HCT116 (cell line): ENCODE results near the gene NAMPT. TPM values are rescaled to one million over a fixed set of nuclear protein-coding genes. Genes with fewer than 3 reads are reported as not detected.

ENCODE experiments used
- ATAC-seq: fragments of 200-7000 bp; cut with Tn5 transposase; 2 replicates; pipeline ENCODE4 v1.9.1; 2020; ENCODE audit warnings: mild to moderate bottlenecking, moderate library complexity
- BruUV-seq: library from RNA; stranded (reverse); fragments of 400-500 nt; replicated peaks from 2 replicates; lab custom pipeline; 2021; lab: Mats Ljungman, UMichigan
- CTCF ChIA-PET: fragments of 300-600 bp; sonication (Branson Sonifier 250); formaldehyde crosslinking; loops from one replicate; lab custom pipeline; 2021; ENCODE audit warnings: antibody characterized with exemption; lab: Charles Lee
- POLR2A ChIA-PET: fragments of 300-600, 350-600 bp; sonication (Branson Sonifier 250); formaldehyde crosslinking; loops from one replicate; lab custom pipeline; 2021; ENCODE audit warnings: antibody characterized with exemption; lab: Charles Lee
- RAD21 ChIA-PET, 2 experiments: fragments of 300-600 bp; sonication (Branson Sonifier 250); formaldehyde crosslinking; loops; one replicate each; lab custom pipeline; 2023; ENCODE audit warnings: low total read pairs in 2 of 2; ENCODE audit not compliant: uncharacterized antibody in 2 of 2, unreplicated experiment in 2 of 2, low non-redundant PET in 1 of 2; lab: Charles Lee
- DNase-seq: peaks from one replicate; pipeline ENCODE4 v3.0.0-alpha.2; 2010; ENCODE audit warnings: low read depth, low spot score
- H2AFZ ChIP-seq: fragments of 200-600 bp; shearing (Covaris generic), sonication (generic); 2 replicates; pipeline ENCODE4 v1.6.1; 2017; ENCODE audit warnings: low read depth, mixed run types, mixed read lengths, antibody characterized with exemption, low read length; ENCODE audit not compliant: poor library complexity, severe bottlenecking
- H3K27ac ChIP-seq: 2 replicates; pipeline ENCODE4 v1.5.1; 2012; ENCODE audit warnings: low read depth, low read length
- H3K27me3 ChIP-seq: fragments of 200-600 bp; sonication (generic); 2 replicates; pipeline ENCODE4 v1.6.1; 2016; ENCODE audit warnings: mixed run types, low read length, mixed read lengths; ENCODE audit not compliant: insufficient read depth
- H3K36me3 ChIP-seq, 2 experiments: fragments of 200-500 bp in 1 of 2; fragments of 200-600 bp in 1 of 2; sonication (Bioruptor generic) in 1 of 2; sonication (generic) in 1 of 2; 2 replicates each; pipeline versions ENCODE4 v1.5.1 to v1.6.1; 2014 to 2016; ENCODE audit warnings: low read length in 2 of 2, inconsistent platforms in 1 of 2, mixed read lengths in 1 of 2, mixed run types in 1 of 2; ENCODE audit not compliant: insufficient read depth in 2 of 2, control insufficient read depth in 1 of 2
- H3K4me1 ChIP-seq, 2 experiments: fragments of 200-600 bp in 1 of 2; sonication (generic) in 1 of 2; 2 replicates each; pipeline versions ENCODE4 v1.5.1 to v1.6.1; 2012 to 2017; ENCODE audit warnings: low read length in 2 of 2, inconsistent platforms in 1 of 2, mild to moderate bottlenecking in 1 of 2, mixed read lengths in 1 of 2, mixed run types in 1 of 2, moderate library complexity in 1 of 2; ENCODE audit not compliant: insufficient read depth in 2 of 2, control insufficient read depth in 1 of 2
- H3K4me2 ChIP-seq: fragments of 200-600 bp; sonication (generic); 2 replicates; pipeline ENCODE4 v1.6.1; 2017; ENCODE audit warnings: mixed run types, low read length, mixed read lengths
- H3K4me3 ChIP-seq, 2 experiments: fragments of 200-600 bp in 1 of 2; sonication (generic) in 1 of 2; replicated peaks in 1 of 2; 2 replicates each; pipeline ENCODE4 v1.5.1; 2011 to 2016; ENCODE audit warnings: low read length in 2 of 2, control low read depth in 1 of 2, low read depth in 1 of 2, mild to moderate bottlenecking in 1 of 2, mixed read lengths in 1 of 2, mixed run types in 1 of 2
- H3K79me2 ChIP-seq: fragments of 200-600 bp; sonication (generic); 2 replicates; pipeline ENCODE4 v1.6.1; 2017; ENCODE audit warnings: mild to moderate bottlenecking, mixed run types, low read length, moderate library complexity, mixed read lengths; ENCODE audit not compliant: insufficient read depth
- H3K9ac ChIP-seq: fragments of 200-600 bp; sonication (generic); 2 replicates; pipeline ENCODE4 v1.6.1; 2016; ENCODE audit warnings: low read length, mixed read lengths
- H3K9me2 ChIP-seq: fragments of 200-600 bp; sonication (generic), shearing (Covaris generic); 2 replicates; pipeline ENCODE4 v1.6.1; 2017; ENCODE audit warnings: mixed run types, mild to moderate bottlenecking, moderate library complexity; ENCODE audit not compliant: insufficient read depth
- H3K9me3 ChIP-seq, 2 experiments: fragments of 200-500 bp in 1 of 2; fragments of 200-600 bp in 1 of 2; sonication (Bioruptor generic) in 1 of 2; sonication (generic) in 1 of 2; 2 replicates each; pipeline ENCODE4 v1.6.1; 2014 to 2017; ENCODE audit warnings: low read length in 2 of 2, mixed read lengths in 2 of 2, inconsistent platforms in 1 of 2, low read depth in 1 of 2, mild to moderate bottlenecking in 1 of 2, mixed run types in 1 of 2, moderate library complexity in 1 of 2; ENCODE audit not compliant: control insufficient read depth in 1 of 2, insufficient read depth in 1 of 2
- H4K20me1 ChIP-seq: fragments of 200-600 bp; sonication (generic), shearing (Covaris generic); 2 replicates; pipeline ENCODE4 v1.6.1; 2017; ENCODE audit warnings: mixed run types, mild to moderate bottlenecking, moderate library complexity; ENCODE audit not compliant: insufficient read depth
- CEBPB ChIP-seq: IDR thresholded peaks from 2 replicates; pipeline ENCODE4 v1.6.1; 2012; ENCODE audit warnings: low read depth
- EGR1 ChIP-seq: IDR thresholded peaks from 2 replicates; pipeline ENCODE4 v1.6.1; 2012; ENCODE audit warnings: low read depth
- ELF1 ChIP-seq: IDR thresholded peaks from 2 replicates; pipeline ENCODE4 v1.6.1; 2012; ENCODE audit warnings: low read depth, borderline replicate concordance
- EZH2 ChIP-seq: fragments of 200-600 bp; sonication (generic); IDR thresholded peaks from 2 replicates; pipeline ENCODE4 v1.6.1; 2017; ENCODE audit warnings: antibody characterized with exemption, mixed run types
- EZH2phosphoT487 ChIP-seq: fragments of 200-600 bp; IDR thresholded peaks from 2 replicates; pipeline ENCODE4 v1.6.1; 2018; ENCODE audit warnings: antibody characterized with exemption, borderline replicate concordance
- FOSL1 ChIP-seq: IDR thresholded peaks from 2 replicates; pipeline ENCODE4 v1.6.1; 2012; ENCODE audit warnings: low read depth
- JUND ChIP-seq: IDR thresholded peaks from 2 replicates; pipeline ENCODE4 v1.6.1; 2012
- POLR2A ChIP-seq: IDR thresholded peaks from 2 replicates; pipeline ENCODE4 v1.7.0; 2011; ENCODE audit warnings: borderline replicate concordance; ENCODE audit not compliant: insufficient read depth, insufficient read length; ENCODE audit errors: extremely low read depth
- POLR2AphosphoS5 ChIP-seq: IDR thresholded peaks from 2 replicates; pipeline ENCODE4 v1.6.1; 2011; ENCODE audit warnings: mild to moderate bottlenecking, low read depth, low read length, moderate library complexity
- SIN3A ChIP-seq: IDR thresholded peaks from 2 replicates; pipeline ENCODE4 v1.6.1; 2012; ENCODE audit warnings: low read depth
- SP1 ChIP-seq: IDR thresholded peaks from 2 replicates; pipeline ENCODE4 v1.6.1; 2012; ENCODE audit warnings: low read depth
- SRF ChIP-seq: IDR thresholded peaks from 2 replicates; pipeline ENCODE4 v1.6.1; 2012; ENCODE audit warnings: low read depth
- YY1 ChIP-seq: IDR thresholded peaks from 2 replicates; pipeline ENCODE4 v1.6.1; 2011; ENCODE audit warnings: low read length, low read depth, moderate library complexity, mild to moderate bottlenecking; ENCODE audit not compliant: insufficient replicate concordance; ENCODE audit errors: extremely low read depth
- ZBTB33 ChIP-seq: IDR thresholded peaks from 2 replicates; pipeline ENCODE4 v1.6.1; 2011; ENCODE audit warnings: mild to moderate bottlenecking, low read length, moderate library complexity; ENCODE audit not compliant: insufficient replicate concordance; ENCODE audit errors: extremely low read depth
- ZFX ChIP-seq: fragments of 450-650 bp; IDR thresholded peaks from 2 replicates; pipeline ENCODE4 v1.6.1; 2017
- ZNF274 ChIP-seq: fragments of 200-500 bp; sonication (Bioruptor generic); IDR thresholded peaks from 2 replicates; pipeline ENCODE4 v1.6.1; 2014; ENCODE audit warnings: mild to moderate bottlenecking, low read depth, low read length, inconsistent platforms
- intact Hi-C: fragments of 100-400 bp; cut with micrococcal nuclease; formaldehyde crosslinking; loops from 2 replicates; pipeline ENCODE4 v1.10.0; 2022
- total RNA-seq: library from RNA; stranded (reverse); gene quantifications from one replicate; pipeline ENCODE4 v1.2.1, GENCODE V29; 2021; ENCODE audit not compliant: unreplicated experiment
- TF ChIP-seq, protein P1 (sequence below): IDR thresholded peaks from 2 replicates; pipeline ENCODE4 v1.6.1; 2012

NAMPT gene
- total RNA-seq, 1 experiment from 2014 or later: 113 TPM

GRCh38 chr7:106236065-106236464 is 48.7 kb downstream of the NAMPT start:
- no TSS peak for BruUV-seq
- POLR2A ChIA-PET: no interaction called here

GRCh38 chr7:106234425-106234824 is 50.4 kb downstream of the NAMPT start:
- POLR2A ChIA-PET: no interaction called here
- TF ChIP-seq, protein P1, sequence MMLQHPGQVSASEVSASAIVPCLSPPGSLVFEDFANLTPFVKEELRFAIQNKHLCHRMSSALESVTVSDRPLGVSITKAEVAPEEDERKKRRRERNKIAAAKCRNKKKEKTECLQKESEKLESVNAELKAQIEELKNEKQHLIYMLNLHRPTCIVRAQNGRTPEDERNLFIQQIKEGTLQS: no peak
- TF ChIP-seq POLR2AphosphoS5: no peak
- TF ChIP-seq EZH2phosphoT487: no peak
- no peak for TF ChIP-seq POLR2A
- no peak for TF ChIP-seq SP1
- TF ChIP-seq JUND: no peak
- no peak for TF ChIP-seq EZH2
- no peak for TF ChIP-seq FOSL1
- TF ChIP-seq ZNF274: no peak
- no peak for TF ChIP-seq SRF
- TF ChIP-seq YY1: no peak
- TF ChIP-seq CEBPB: no peak
- TF ChIP-seq ZBTB33: no peak
- no peak for TF ChIP-seq ELF1
- TF ChIP-seq EGR1: no peak

More at GRCh38 chr7:106236065-106236464, 48.7 kb downstream of the NAMPT start:
- no peaks in the 10 kb centered on the region for H3K4me1 ChIP-seq
- H4K20me1 ChIP-seq: no peaks in the 10 kb centered on the region
- TF ChIP-seq POLR2AphosphoS5: no peak
- TF ChIP-seq ZFX: no peak
- no peak for TF ChIP-seq SIN3A
- TF ChIP-seq, protein P1: no peak
- TF ChIP-seq EGR1: no peak
- no peak for TF ChIP-seq CEBPB
- ATAC-seq (no peak), DNase-seq (no peak)
- H3K4me3 ChIP-seq: no peak overlapping the region
- no peak overlapping the region for H3K9ac ChIP-seq
- H2AFZ ChIP-seq: no peak overlapping the region
- RAD21 ChIA-PET: no interaction called here
- no peaks in the 10 kb centered on the region for H3K36me3 ChIP-seq
- intact Hi-C loops: no loop called here
- no peaks in the 10 kb centered on the region for H3K9me3 ChIP-seq
- no peaks in the 10 kb centered on the region for H3K79me2 ChIP-seq
- H3K27me3 ChIP-seq: no peaks in the 10 kb centered on the region
- CTCF ChIA-PET: no interaction called here
- no peak overlapping the region for H3K4me2 ChIP-seq
- H3K9me2 ChIP-seq: no peaks in the 10 kb centered on the region
- no peak overlapping the region for H3K27ac ChIP-seq

More at GRCh38 chr7:106234425-106234824, 50.4 kb downstream of the NAMPT start:
- BruUV-seq: no TSS peak
- no peak overlapping the region for H2AFZ ChIP-seq
- ATAC-seq (no peak), DNase-seq (no peak)
- no peaks in the 10 kb centered on the region for H3K9me3 ChIP-seq
- no peaks in the 10 kb centered on the region for H3K36me3 ChIP-seq
- H3K79me2 ChIP-seq: no peaks in the 10 kb centered on the region
- ChIA-PET RAD21 (no interaction called here), CTCF (no interaction called here)
- H3K9me2 ChIP-seq: no peaks in the 10 kb centered on the region
- no peaks in the 10 kb centered on the region for H4K20me1 ChIP-seq
- intact Hi-C loops: no loop called here
- no peak overlapping the region for H3K4me3 ChIP-seq
- no peak overlapping the region for H3K4me2 ChIP-seq
- H3K4me1 ChIP-seq: no peaks in the 10 kb centered on the region
- no peak overlapping the region for H3K27ac ChIP-seq
- no peak overlapping the region for H3K9ac ChIP-seq
- H3K27me3 ChIP-seq: no peaks in the 10 kb centered on the region
